ENCODE data around the gene LENEP.

GRCh38 chr1:154961207-154962155 lies 31.9 kb upstream of the LENEP start, which contains the start of gene PYGO2:
- TF ChIP-seq, protein P1, sequence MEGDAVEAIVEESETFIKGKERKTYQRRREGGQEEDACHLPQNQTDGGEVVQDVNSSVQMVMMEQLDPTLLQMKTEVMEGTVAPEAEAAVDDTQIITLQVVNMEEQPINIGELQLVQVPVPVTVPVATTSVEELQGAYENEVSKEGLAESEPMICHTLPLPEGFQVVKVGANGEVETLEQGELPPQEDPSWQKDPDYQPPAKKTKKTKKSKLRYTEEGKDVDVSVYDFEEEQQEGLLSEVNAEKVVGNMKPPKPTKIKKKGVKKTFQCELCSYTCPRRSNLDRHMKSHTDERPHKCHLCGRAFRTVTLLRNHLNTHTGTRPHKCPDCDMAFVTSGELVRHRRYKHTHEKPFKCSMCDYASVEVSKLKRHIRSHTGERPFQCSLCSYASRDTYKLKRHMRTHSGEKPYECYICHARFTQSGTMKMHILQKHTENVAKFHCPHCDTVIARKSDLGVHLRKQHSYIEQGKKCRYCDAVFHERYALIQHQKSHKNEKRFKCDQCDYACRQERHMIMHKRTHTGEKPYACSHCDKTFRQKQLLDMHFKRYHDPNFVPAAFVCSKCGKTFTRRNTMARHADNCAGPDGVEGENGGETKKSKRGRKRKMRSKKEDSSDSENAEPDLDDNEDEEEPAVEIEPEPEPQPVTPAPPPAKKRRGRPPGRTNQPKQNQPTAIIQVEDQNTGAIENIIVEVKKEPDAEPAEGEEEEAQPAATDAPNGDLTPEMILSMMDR (IDR thresholded peaks at IDR 0.05): peak; percentile 71 to 96 (median 91)
- peak; percentile 59 for TF ChIP-seq POLR2A (IDR thresholded peaks at IDR 0.05)
